ENCODE data around the gene CPNE5. TPM values are rescaled to one million over a fixed set of nuclear protein-coding genes. Genes with fewer than 3 reads are reported as not detected.

The CPNE5 gene
- polyA plus RNA-seq, 1 donor (not counting 4 experiments of a cell fraction or from before 2014, with no cell fraction given) = 0.05 TPM

DNA sequence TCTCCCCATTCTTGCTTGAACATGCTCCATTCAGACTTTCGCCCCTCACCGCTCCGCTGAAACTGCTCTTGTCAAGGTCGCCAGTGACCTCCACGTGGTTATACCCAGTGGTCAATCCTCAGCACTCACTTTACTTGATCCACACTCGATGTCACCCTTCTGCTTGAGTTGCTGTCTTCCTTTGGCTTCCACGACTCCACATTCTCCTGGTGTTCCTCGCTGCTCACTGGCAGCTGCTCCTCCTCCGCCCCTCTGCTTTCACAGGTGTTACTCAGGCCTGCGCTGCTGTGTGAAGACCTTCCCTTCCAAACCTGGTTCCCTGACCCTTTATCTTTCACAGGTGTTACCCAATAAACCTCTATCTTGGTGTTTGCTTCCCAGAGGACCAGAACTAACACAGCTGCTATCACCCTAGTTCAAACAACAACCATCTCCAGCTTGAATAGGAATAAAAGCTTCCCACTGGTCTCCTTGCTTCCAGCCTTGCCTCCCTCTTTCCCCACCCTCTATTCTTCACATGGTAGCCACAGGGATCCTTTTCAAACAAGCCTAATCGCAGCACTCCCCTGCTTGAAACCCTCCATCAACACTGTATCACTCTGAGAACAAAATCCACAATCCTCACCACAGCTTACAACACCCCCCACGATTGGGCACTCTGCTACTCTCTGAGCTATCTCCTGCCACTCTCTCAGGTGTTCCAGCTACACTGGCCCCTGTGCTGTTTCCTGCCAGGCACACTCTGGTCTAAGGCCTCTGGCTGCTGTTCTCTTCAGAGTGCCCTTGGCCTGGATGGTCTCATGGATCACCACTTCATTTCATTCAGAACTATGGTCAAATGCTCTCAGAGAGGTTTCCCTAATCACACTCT, 24.7 kb upstream of the CPNE5 start:
- DNase-seq (ENCODE audit: low read depth, low spot score) (no peak), FAIRE-seq (no peak)
- peaks cover 14% of the 10 kb centered on the region for H3K4me1 ChIP-seq (ENCODE audit: control insufficient read depth, extremely low read depth, insufficient read depth, low read length)
- TF ChIP-seq EZH2 (IDR thresholded peaks at IDR 0.05; ENCODE audit: low read length) = no peak
- TF ChIP-seq, protein P1, sequence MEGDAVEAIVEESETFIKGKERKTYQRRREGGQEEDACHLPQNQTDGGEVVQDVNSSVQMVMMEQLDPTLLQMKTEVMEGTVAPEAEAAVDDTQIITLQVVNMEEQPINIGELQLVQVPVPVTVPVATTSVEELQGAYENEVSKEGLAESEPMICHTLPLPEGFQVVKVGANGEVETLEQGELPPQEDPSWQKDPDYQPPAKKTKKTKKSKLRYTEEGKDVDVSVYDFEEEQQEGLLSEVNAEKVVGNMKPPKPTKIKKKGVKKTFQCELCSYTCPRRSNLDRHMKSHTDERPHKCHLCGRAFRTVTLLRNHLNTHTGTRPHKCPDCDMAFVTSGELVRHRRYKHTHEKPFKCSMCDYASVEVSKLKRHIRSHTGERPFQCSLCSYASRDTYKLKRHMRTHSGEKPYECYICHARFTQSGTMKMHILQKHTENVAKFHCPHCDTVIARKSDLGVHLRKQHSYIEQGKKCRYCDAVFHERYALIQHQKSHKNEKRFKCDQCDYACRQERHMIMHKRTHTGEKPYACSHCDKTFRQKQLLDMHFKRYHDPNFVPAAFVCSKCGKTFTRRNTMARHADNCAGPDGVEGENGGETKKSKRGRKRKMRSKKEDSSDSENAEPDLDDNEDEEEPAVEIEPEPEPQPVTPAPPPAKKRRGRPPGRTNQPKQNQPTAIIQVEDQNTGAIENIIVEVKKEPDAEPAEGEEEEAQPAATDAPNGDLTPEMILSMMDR (optimal IDR thresholded peaks at IDR 0.05 in 1 of 3, IDR thresholded peaks at IDR 0.05 in 1 of 3, conservative IDR thresholded peaks at IDR 0.05 in 1 of 3; ENCODE audit: extremely low read depth in 1 of 3, insufficient read depth in 2 of 3, low read length in 3 of 3) = no peak
- no peak overlapping the region for H3K9ac ChIP-seq (ENCODE audit: control insufficient read depth, extremely low read depth, insufficient read depth, low read length)
- H2AFZ ChIP-seq (ENCODE audit: control insufficient read depth, low read length) = no peak overlapping the region
- H3K4me3 ChIP-seq (ENCODE audit: control insufficient read depth in 2 of 3, extremely low read depth in 1 of 3, insufficient read depth in 2 of 3, low read depth in 1 of 3, low read length in 3 of 3) = no peak overlapping the region
- H3K36me3 ChIP-seq (ENCODE audit: control insufficient read depth in 2 of 2, extremely low read depth in 1 of 2, insufficient read depth in 2 of 2, low read length in 2 of 2) = peaks cover 9 to 10% of the 10 kb centered on the region in 2 experiments
- H3K4me2 ChIP-seq (ENCODE audit: control insufficient read depth, extremely low read depth, insufficient read depth, low read depth, low read length) = no peak overlapping the region
- H3K27ac ChIP-seq (ENCODE audit: control insufficient read depth, insufficient read depth, low read length) = no peak overlapping the region
- dilution Hi-C loops (cut with MboI; ENCODE audit: extremely low pct_ligation_motif_present, low sequenced_read_pairs) = no loop called here
- peaks cover 48% of the 10 kb centered on the region for H3K79me2 ChIP-seq (ENCODE audit: control insufficient read depth, insufficient read depth, low read length)
- H4K20me1 ChIP-seq (ENCODE audit: control insufficient read depth, extremely low read depth, insufficient read depth, low read length) = no peaks in the 10 kb centered on the region
- no peaks in the 10 kb centered on the region for H3K27me3 ChIP-seq (ENCODE audit: control insufficient read depth, extremely low read depth, insufficient read depth, low read length)
- no peaks in the 10 kb centered on the region for H3K9me3 ChIP-seq (ENCODE audit: control insufficient read depth, low read depth, low read length)
- H3K9me1 ChIP-seq (ENCODE audit: control insufficient read depth, extremely low read depth, insufficient read depth, low read length) = no peaks in the 10 kb centered on the region

DNA sequence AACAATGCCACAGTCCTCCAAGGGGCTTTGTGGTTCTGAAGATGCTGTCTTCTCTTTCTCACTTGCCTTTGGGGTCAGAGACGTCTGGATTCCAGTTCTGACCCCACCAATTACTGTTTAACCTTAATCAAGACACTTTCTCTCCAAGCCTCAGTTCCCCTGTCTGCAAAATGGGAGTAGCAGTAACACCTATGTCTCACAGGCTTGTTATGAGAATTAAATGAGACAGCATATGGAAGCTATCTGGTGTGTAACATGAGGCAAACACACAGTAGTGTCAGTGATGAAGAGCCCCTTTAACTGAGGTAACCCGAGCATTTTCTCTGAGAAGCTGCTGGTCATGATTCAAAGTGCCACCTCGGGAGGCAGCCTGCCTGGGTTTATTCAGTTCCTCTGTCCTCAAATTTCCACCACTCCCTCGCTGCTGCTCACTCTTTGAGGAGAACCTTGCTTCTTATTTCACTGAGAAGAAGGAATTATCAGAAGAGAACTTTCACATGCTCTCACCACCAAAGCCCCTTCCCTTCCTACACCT, 23.7 kb upstream of the CPNE5 start:
- H4K20me1 ChIP-seq (ENCODE audit: control insufficient read depth, extremely low read depth, insufficient read depth, low read length) = no peaks in the 10 kb centered on the region
- peaks cover 14% of the 10 kb centered on the region for H3K4me1 ChIP-seq (ENCODE audit: control insufficient read depth, extremely low read depth, insufficient read depth, low read length)
- no peaks in the 10 kb centered on the region for H3K27me3 ChIP-seq (ENCODE audit: control insufficient read depth, extremely low read depth, insufficient read depth, low read length)
- TF ChIP-seq, protein P1 (optimal IDR thresholded peaks at IDR 0.05 in 1 of 3, IDR thresholded peaks at IDR 0.05 in 1 of 3, conservative IDR thresholded peaks at IDR 0.05 in 1 of 3; ENCODE audit: extremely low read depth in 1 of 3, insufficient read depth in 2 of 3, low read length in 3 of 3) = no peak
- TF ChIP-seq EZH2 (IDR thresholded peaks at IDR 0.05; ENCODE audit: low read length) = no peak
- DNase-seq (ENCODE audit: low read depth, low spot score) (no peak), FAIRE-seq (no peak)
- dilution Hi-C loops (cut with MboI; ENCODE audit: extremely low pct_ligation_motif_present, low sequenced_read_pairs) = no loop called here
- peaks cover 47% of the 10 kb centered on the region for H3K79me2 ChIP-seq (ENCODE audit: control insufficient read depth, insufficient read depth, low read length)
- H3K27ac ChIP-seq (ENCODE audit: control insufficient read depth, insufficient read depth, low read length) = peak overlapping the region; percentile 10
- no peaks in the 10 kb centered on the region for H3K9me1 ChIP-seq (ENCODE audit: control insufficient read depth, extremely low read depth, insufficient read depth, low read length)
- no peak overlapping the region for H3K4me3 ChIP-seq (ENCODE audit: control insufficient read depth in 2 of 3, extremely low read depth in 1 of 3, insufficient read depth in 2 of 3, low read depth in 1 of 3, low read length in 3 of 3)
- no peaks in the 10 kb centered on the region for H3K9me3 ChIP-seq (ENCODE audit: control insufficient read depth, low read depth, low read length)
- no peak overlapping the region for H2AFZ ChIP-seq (ENCODE audit: control insufficient read depth, low read length)
- H3K4me2 ChIP-seq (ENCODE audit: control insufficient read depth, extremely low read depth, insufficient read depth, low read depth, low read length) = peak overlapping the region; percentile 17
- H3K36me3 ChIP-seq (ENCODE audit: control insufficient read depth in 2 of 2, extremely low read depth in 1 of 2, insufficient read depth in 2 of 2, low read length in 2 of 2) = peaks cover 8 to 15% of the 10 kb centered on the region in 2 experiments
- no peak overlapping the region for H3K9ac ChIP-seq (ENCODE audit: control insufficient read depth, extremely low read depth, insufficient read depth, low read length)

Data from keratinocyte (primary cell).